HCT116 (cell line): ENCODE data around the gene TPBGL.

Experiments
- EZH2 ChIP-seq: fragments of 200-600 bp; sonication (generic); IDR thresholded peaks from 2 replicates; pipeline ENCODE4 v1.6.1; 2017; ENCODE audit warnings: antibody characterized with exemption, mixed run types
- SIN3A ChIP-seq: IDR thresholded peaks from 2 replicates; pipeline ENCODE4 v1.6.1; 2012; ENCODE audit warnings: low read depth
- TF ChIP-seq, protein P1 (sequence below), 3 experiments: fragments of 200-600 bp in 1 of 3; sonication (generic) in 1 of 3; IDR thresholded peaks in 2 of 3; conservative IDR thresholded peaks in 1 of 3; 2 replicates each; pipeline ENCODE4 v1.5.1; 2012 to 2017; ENCODE audit warnings: low read depth in 2 of 3, low read length in 2 of 3, antibody characterized with exemption in 1 of 3, borderline replicate concordance in 1 of 3, control low read depth in 1 of 3, mild to moderate bottlenecking in 1 of 3, mixed read lengths in 1 of 3, mixed run types in 1 of 3, moderate library complexity in 1 of 3; ENCODE audit not compliant: insufficient read depth in 1 of 3

DNA sequence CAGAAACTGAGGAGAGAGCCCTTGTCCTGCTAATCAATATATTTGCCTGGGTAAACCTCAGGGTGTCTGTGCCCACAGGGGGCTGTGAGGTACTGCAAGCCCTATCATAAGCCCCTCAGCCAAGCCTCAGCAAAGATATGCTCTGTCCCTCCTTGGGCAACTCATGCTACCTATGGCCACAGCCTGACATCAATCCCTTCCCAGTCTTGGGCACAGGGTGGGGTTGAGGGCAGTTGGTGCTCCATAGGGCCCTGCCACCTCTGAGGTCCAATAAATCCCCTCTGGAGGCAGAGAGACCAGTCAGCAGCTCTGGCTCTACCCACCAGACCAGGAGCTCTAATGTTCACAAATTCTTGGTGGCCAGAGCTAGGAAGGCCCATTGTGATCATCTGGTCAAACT is 23.8 kb downstream of the TPBGL start:
- TF ChIP-seq SIN3A (no peak), EZH2 (no peak)
- TF ChIP-seq, protein P1, sequence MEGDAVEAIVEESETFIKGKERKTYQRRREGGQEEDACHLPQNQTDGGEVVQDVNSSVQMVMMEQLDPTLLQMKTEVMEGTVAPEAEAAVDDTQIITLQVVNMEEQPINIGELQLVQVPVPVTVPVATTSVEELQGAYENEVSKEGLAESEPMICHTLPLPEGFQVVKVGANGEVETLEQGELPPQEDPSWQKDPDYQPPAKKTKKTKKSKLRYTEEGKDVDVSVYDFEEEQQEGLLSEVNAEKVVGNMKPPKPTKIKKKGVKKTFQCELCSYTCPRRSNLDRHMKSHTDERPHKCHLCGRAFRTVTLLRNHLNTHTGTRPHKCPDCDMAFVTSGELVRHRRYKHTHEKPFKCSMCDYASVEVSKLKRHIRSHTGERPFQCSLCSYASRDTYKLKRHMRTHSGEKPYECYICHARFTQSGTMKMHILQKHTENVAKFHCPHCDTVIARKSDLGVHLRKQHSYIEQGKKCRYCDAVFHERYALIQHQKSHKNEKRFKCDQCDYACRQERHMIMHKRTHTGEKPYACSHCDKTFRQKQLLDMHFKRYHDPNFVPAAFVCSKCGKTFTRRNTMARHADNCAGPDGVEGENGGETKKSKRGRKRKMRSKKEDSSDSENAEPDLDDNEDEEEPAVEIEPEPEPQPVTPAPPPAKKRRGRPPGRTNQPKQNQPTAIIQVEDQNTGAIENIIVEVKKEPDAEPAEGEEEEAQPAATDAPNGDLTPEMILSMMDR (IDR thresholded peaks at IDR 0.05 in 2 of 3, conservative IDR thresholded peaks at IDR 0.05 in 1 of 3; ENCODE audit: borderline replicate concordance in 1 of 3, insufficient read depth in 1 of 3, low read depth in 2 of 3, low read length in 2 of 3): no peak
